Measurements from ENCODE around the gene TPK1.

TPK1 gene

GRCh38 chr7:144546782-144547181 lies 289.1 kb downstream of the TPK1 start:
- H3K4me1 Mint-ChIP-seq (ENCODE audit: low read depth) = no peaks in the 10 kb centered on the region
- H3K9me3 Mint-ChIP-seq = no peaks in the 10 kb centered on the region
- no peak overlapping the region for H3K4me3 Mint-ChIP-seq
- H3K27me3 Mint-ChIP-seq = no peaks in the 10 kb centered on the region
- peaks cover 21% of the 10 kb centered on the region for H3K36me3 Mint-ChIP-seq (ENCODE audit: low read depth)
- no peak overlapping the region for H3K27ac Mint-ChIP-seq

GRCh38 chr7:144545330-144545729 lies 290.5 kb downstream of the TPK1 start:
- Mint-ChIP-seq H3K9me3 (no peaks in the 10 kb centered on the region), H3K27ac (no peak overlapping the region), H3K4me1 (ENCODE audit: low read depth) (no peaks in the 10 kb centered on the region), H3K27me3 (no peaks in the 10 kb centered on the region), H3K36me3 (ENCODE audit: low read depth) (peaks cover 21% of the 10 kb centered on the region), H3K4me3 (no peak overlapping the region)

GRCh38 chr7:144534655-144535395 lies 301.0 kb downstream of the TPK1 start:
- Mint-ChIP-seq H3K9me3 (peaks cover 3% of the 10 kb centered on the region), H3K27ac (no peak overlapping the region)

GRCh38 chr7:144534196-144534595 lies 301.7 kb downstream of the TPK1 start:
- Mint-ChIP-seq H3K9me3 (peaks cover 3% of the 10 kb centered on the region), H3K27ac (no peak overlapping the region), H3K4me1 (ENCODE audit: low read depth) (peaks cover 4% of the 10 kb centered on the region), H3K4me3 (no peak overlapping the region), H3K36me3 (ENCODE audit: low read depth) (peaks cover 15% of the 10 kb centered on the region), H3K27me3 (no peaks in the 10 kb centered on the region)

More at GRCh38 chr7:144534655-144535395, 301.0 kb downstream of the TPK1 start:
- Mint-ChIP-seq H3K27me3 (no peaks in the 10 kb centered on the region), H3K36me3 (ENCODE audit: low read depth) (peaks cover 15% of the 10 kb centered on the region), H3K4me3 (no peak overlapping the region), H3K4me1 (ENCODE audit: low read depth) (no peaks in the 10 kb centered on the region)

- Mint-ChIP-seq H3K27me3 (no peaks in the 10 kb centered on the region), H3K9me3 (peaks cover 3% of the 10 kb centered on the region)
Observed at GRCh38 chr7:144531181-144531580, 304.7 kb downstream of the TPK1 start.

GRCh38 chr7:144529269-144529926 lies 306.5 kb downstream of the TPK1 start:
- Mint-ChIP-seq H3K9me3 (peaks cover 3% of the 10 kb centered on the region), H3K27ac (no peak overlapping the region), H3K4me3 (no peak overlapping the region), H3K4me1 (ENCODE audit: low read depth) (peaks cover 6% of the 10 kb centered on the region), H3K36me3 (ENCODE audit: low read depth) (peaks cover 11% of the 10 kb centered on the region), H3K27me3 (no peaks in the 10 kb centered on the region)

More at GRCh38 chr7:144531181-144531580, 304.7 kb downstream of the TPK1 start:
- H3K27ac Mint-ChIP-seq = no peak overlapping the region
- H3K4me1 Mint-ChIP-seq (ENCODE audit: low read depth) = peaks cover 6% of the 10 kb centered on the region
- H3K36me3 Mint-ChIP-seq (ENCODE audit: low read depth) = peaks cover 15% of the 10 kb centered on the region
- H3K4me3 Mint-ChIP-seq = no peak overlapping the region

- peaks cover 6% of the 10 kb centered on the region for H3K4me1 Mint-ChIP-seq (ENCODE audit: low read depth)
- H3K4me3 Mint-ChIP-seq = no peak overlapping the region
- H3K9me3 Mint-ChIP-seq = peaks cover 3% of the 10 kb centered on the region
- H3K27ac Mint-ChIP-seq = no peak overlapping the region
- H3K36me3 Mint-ChIP-seq (ENCODE audit: low read depth) = peaks cover 11% of the 10 kb centered on the region
- no peaks in the 10 kb centered on the region for H3K27me3 Mint-ChIP-seq
Observed at GRCh38 chr7:144528536-144529045, 307.3 kb downstream of the TPK1 start.

- Mint-ChIP-seq H3K36me3 (ENCODE audit: low read depth) (peaks cover 4% of the 10 kb centered on the region), H3K27me3 (no peaks in the 10 kb centered on the region), H3K27ac (no peak overlapping the region), H3K4me3 (no peak overlapping the region), H3K9me3 (no peaks in the 10 kb centered on the region), H3K4me1 (ENCODE audit: low read depth) (peaks cover 6% of the 10 kb centered on the region)
Observed at GRCh38 chr7:144527051-144527471, 308.8 kb downstream of the TPK1 start.

GRCh38 chr7:144525956-144526355 lies 309.9 kb downstream of the TPK1 start:
- Mint-ChIP-seq H3K9me3 (no peaks in the 10 kb centered on the region), H3K36me3 (ENCODE audit: low read depth) (no peaks in the 10 kb centered on the region), H3K4me3 (no peak overlapping the region), H3K4me1 (ENCODE audit: low read depth) (peaks cover 6% of the 10 kb centered on the region), H3K27me3 (no peaks in the 10 kb centered on the region), H3K27ac (no peak overlapping the region)

GRCh38 chr7:144524271-144524670 lies 311.6 kb downstream of the TPK1 start:
- no peaks in the 10 kb centered on the region for H3K27me3 Mint-ChIP-seq
- H3K4me1 Mint-ChIP-seq (ENCODE audit: low read depth) = peaks cover 3% of the 10 kb centered on the region
- H3K4me3 Mint-ChIP-seq = no peak overlapping the region
- H3K9me3 Mint-ChIP-seq = no peaks in the 10 kb centered on the region
- H3K27ac Mint-ChIP-seq = no peak overlapping the region
- no peaks in the 10 kb centered on the region for H3K36me3 Mint-ChIP-seq (ENCODE audit: low read depth)

GRCh38 chr7:144523621-144524020 lies 312.2 kb downstream of the TPK1 start:
- H3K27ac Mint-ChIP-seq = no peak overlapping the region
- no peaks in the 10 kb centered on the region for H3K4me1 Mint-ChIP-seq (ENCODE audit: low read depth)
- no peak overlapping the region for H3K4me3 Mint-ChIP-seq
- no peaks in the 10 kb centered on the region for H3K9me3 Mint-ChIP-seq
- no peaks in the 10 kb centered on the region for H3K36me3 Mint-ChIP-seq (ENCODE audit: low read depth)
- no peaks in the 10 kb centered on the region for H3K27me3 Mint-ChIP-seq

GRCh38 chr7:144519925-144520324 lies 315.9 kb downstream of the TPK1 start:
- no peak overlapping the region for H3K4me3 Mint-ChIP-seq
- peaks cover 5% of the 10 kb centered on the region for H3K4me1 Mint-ChIP-seq (ENCODE audit: low read depth)
- H3K36me3 Mint-ChIP-seq (ENCODE audit: low read depth) = no peaks in the 10 kb centered on the region
- H3K27me3 Mint-ChIP-seq = no peaks in the 10 kb centered on the region
- no peaks in the 10 kb centered on the region for H3K9me3 Mint-ChIP-seq
- H3K27ac Mint-ChIP-seq = no peak overlapping the region

- H3K36me3 Mint-ChIP-seq (ENCODE audit: low read depth) = no peaks in the 10 kb centered on the region
- no peak overlapping the region for H3K27ac Mint-ChIP-seq
- H3K4me1 Mint-ChIP-seq (ENCODE audit: low read depth) = peaks cover 5% of the 10 kb centered on the region
- no peak overlapping the region for H3K4me3 Mint-ChIP-seq
- no peaks in the 10 kb centered on the region for H3K9me3 Mint-ChIP-seq
- no peaks in the 10 kb centered on the region for H3K27me3 Mint-ChIP-seq
Observed at GRCh38 chr7:144518360-144518759, 317.5 kb downstream of the TPK1 start.

- H3K36me3 Mint-ChIP-seq (ENCODE audit: low read depth) = no peaks in the 10 kb centered on the region
- H3K9me3 Mint-ChIP-seq = no peaks in the 10 kb centered on the region
- H3K4me3 Mint-ChIP-seq = no peak overlapping the region
Observed at GRCh38 chr7:144517749-144518148, 318.1 kb downstream of the TPK1 start.

GRCh38 chr7:144516729-144517525 lies 318.9 kb downstream of the TPK1 start:
- Mint-ChIP-seq H3K4me3 (no peak overlapping the region), H3K9me3 (no peaks in the 10 kb centered on the region), H3K27ac (no peak overlapping the region), H3K36me3 (ENCODE audit: low read depth) (no peaks in the 10 kb centered on the region), H3K27me3 (no peaks in the 10 kb centered on the region), H3K4me1 (ENCODE audit: low read depth) (peaks cover 5% of the 10 kb centered on the region)

More at GRCh38 chr7:144517749-144518148, 318.1 kb downstream of the TPK1 start:
- Mint-ChIP-seq H3K4me1 (ENCODE audit: low read depth) (peaks cover 5% of the 10 kb centered on the region), H3K27ac (no peak overlapping the region), H3K27me3 (no peaks in the 10 kb centered on the region)

All from stimulated activated naive CD8-positive, alpha-beta T cell treated with anti-CD3 and anti-CD28 coated beads, Interleukin-15, Interleukin-2, amounts not matched to agents 100 ng/mL and 50 ng/mL, for 24 hours (primary cell).